ENCODE measurements around the gene PPFIBP2. TPM values are rescaled to one million over a fixed set of nuclear protein-coding genes. Genes with fewer than 3 reads are reported as not detected.

PPFIBP2 gene
- total and polyA plus RNA-seq, 2 donors (not counting 1 experiment from before 2014, with no cell fraction given): 22.3 to 175 TPM

- Histone ChIP-seq H3K9me3 (ENCODE audit: control extremely low read depth in 1 of 3, control insufficient read depth in 2 of 3, insufficient read depth in 1 of 3, low read length in 2 of 3) (no peaks in the 10 kb centered on the region), H4K20me1 (ENCODE audit: control insufficient read depth, insufficient read depth, low read length, poor library complexity, severe bottlenecking) (peaks cover 22% of the 10 kb centered on the region), H2AFZ (ENCODE audit: insufficient read depth, low read depth, low read length, poor library complexity, severe bottlenecking) (no peak overlapping the region), H3K4me1 (ENCODE audit: control insufficient read depth in 2 of 2, insufficient read depth in 2 of 2, low read length in 2 of 2) (peaks cover 19 to 31% of the 10 kb centered on the region in 2 donors), H3K4me2 (replicated peaks; ENCODE audit: low read depth, low read length, poor library complexity, severe bottlenecking) (no peak overlapping the region), H3K27ac (ENCODE audit: low read length in 2 of 2) (no peak overlapping the region), H3K4me3 (ENCODE audit: control extremely low read depth in 1 of 5, extremely low read depth in 1 of 5, insufficient read depth in 1 of 5, low read depth in 2 of 5, low read length in 4 of 5) (no peak overlapping the region), H3K79me2 (ENCODE audit: control insufficient read depth, insufficient read depth, low read length) (peaks cover 6% of the 10 kb centered on the region), H3K36me3 (replicated peaks in 1 of 2; ENCODE audit: control extremely low read depth in 1 of 2, control insufficient read depth in 1 of 2, extremely low read depth in 1 of 2, insufficient read depth in 2 of 2, low read length in 1 of 2) (no peaks in the 10 kb centered on the region), H3K9ac (ENCODE audit: low read length) (no peak overlapping the region), H3K27me3 (replicated peaks in 1 of 4; ENCODE audit: control extremely low read depth in 1 of 4, control insufficient read depth in 3 of 4, insufficient read depth in 4 of 4, low read length in 3 of 4) (no peaks in the 10 kb centered on the region)
- intact Hi-C loops (cut with micrococcal nuclease): no loop called here
- no peaks in the 10 kb centered on the region for H3K27me3 Mint-ChIP-seq
- H3K4me1 Mint-ChIP-seq: peaks cover 50% of the 10 kb centered on the region
- DNase-seq (no peak), ATAC-seq (ENCODE audit: low read depth) (no peak)
- 57% methylated on average over 6 of the region's 9 CpGs for WGBS (ENCODE audit: insufficient coverage)
- no peak overlapping the region for H3K4me3 Mint-ChIP-seq
- no peaks in the 10 kb centered on the region for H3K9me3 Mint-ChIP-seq (ENCODE audit: insufficient read depth)
- POLR2A ChIA-PET: no interaction called here
- no peak overlapping the region for H3K27ac Mint-ChIP-seq
- TF ChIP-seq CTCF (IDR thresholded peaks at IDR 0.05): no peak
- CTCF ChIA-PET: no interaction called here
Measured at GRCh38 chr11:7578276-7578955, 64.6 kb downstream of the PPFIBP2 start.

- Histone ChIP-seq H2AFZ (ENCODE audit: insufficient read depth, low read depth, low read length, poor library complexity, severe bottlenecking) (no peak overlapping the region), H3K79me2 (ENCODE audit: control insufficient read depth, insufficient read depth, low read length) (peaks cover 6% of the 10 kb centered on the region), H3K9me3 (ENCODE audit: control extremely low read depth in 1 of 3, control insufficient read depth in 2 of 3, insufficient read depth in 1 of 3, low read length in 2 of 3) (no peaks in the 10 kb centered on the region), H3K27ac (ENCODE audit: low read length in 2 of 2) (no peak overlapping the region), H3K27me3 (replicated peaks in 1 of 4; ENCODE audit: control extremely low read depth in 1 of 4, control insufficient read depth in 3 of 4, insufficient read depth in 4 of 4, low read length in 3 of 4) (no peaks in the 10 kb centered on the region), H3K4me1 (ENCODE audit: control insufficient read depth in 2 of 2, insufficient read depth in 2 of 2, low read length in 2 of 2) (peaks cover 19 to 31% of the 10 kb centered on the region in 2 donors), H3K4me3 (ENCODE audit: control extremely low read depth in 1 of 5, extremely low read depth in 1 of 5, insufficient read depth in 1 of 5, low read depth in 2 of 5, low read length in 4 of 5) (no peak overlapping the region), H3K9ac (ENCODE audit: low read length) (no peak overlapping the region), H4K20me1 (ENCODE audit: control insufficient read depth, insufficient read depth, low read length, poor library complexity, severe bottlenecking) (peaks cover 22% of the 10 kb centered on the region), H3K4me2 (replicated peaks; ENCODE audit: low read depth, low read length, poor library complexity, severe bottlenecking) (no peak overlapping the region), H3K36me3 (replicated peaks in 1 of 2; ENCODE audit: control extremely low read depth in 1 of 2, control insufficient read depth in 1 of 2, extremely low read depth in 1 of 2, insufficient read depth in 2 of 2, low read length in 1 of 2) (no peaks in the 10 kb centered on the region)
- 43% methylated on average over 1 of the region's 1 CpG for WGBS (ENCODE audit: insufficient coverage)
- intact Hi-C loops (cut with micrococcal nuclease): no loop called here
- POLR2A ChIA-PET: no interaction called here
- no peak overlapping the region for H3K4me3 Mint-ChIP-seq
- ATAC-seq (ENCODE audit: low read depth) (no peak), DNase-seq (no peak)
- H3K27ac Mint-ChIP-seq: no peak overlapping the region
- no peaks in the 10 kb centered on the region for H3K27me3 Mint-ChIP-seq
- H3K9me3 Mint-ChIP-seq (ENCODE audit: insufficient read depth): no peaks in the 10 kb centered on the region
- H3K4me1 Mint-ChIP-seq: peaks cover 50% of the 10 kb centered on the region
- no peak for TF ChIP-seq EZH2 (IDR thresholded peaks at IDR 0.05; ENCODE audit: borderline replicate concordance, insufficient read depth, low read depth, low read length, poor library complexity, severe bottlenecking)
- TF ChIP-seq CTCF (IDR thresholded peaks at IDR 0.05): no peak
- CTCF ChIA-PET: no interaction called here
Measured at GRCh38 chr11:7579361-7579791, 65.6 kb downstream of the PPFIBP2 start.

All from B cell (primary cell).